ENCODE results near the gene SMAD7.

DNA sequence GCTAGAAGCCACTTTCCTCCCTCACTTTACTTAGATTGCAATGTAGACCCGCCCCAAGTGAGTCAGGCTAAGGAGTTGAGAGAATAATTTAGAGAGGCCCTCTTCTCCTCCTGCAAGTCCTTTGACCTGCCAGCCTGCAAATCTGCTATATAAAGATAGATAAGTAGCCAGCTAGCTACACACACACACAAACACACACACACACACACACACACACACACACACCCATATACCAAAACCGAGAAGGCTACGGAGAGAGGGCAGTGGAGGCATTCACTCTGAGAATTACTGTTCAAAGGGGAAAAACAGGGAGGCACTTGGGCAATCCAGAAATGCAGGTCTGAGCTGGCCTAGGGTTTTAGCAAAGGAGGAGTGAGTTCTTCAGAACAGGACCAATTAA, 23.0 kb upstream of the SMAD7 start:
- TF ChIP-seq, protein P1, sequence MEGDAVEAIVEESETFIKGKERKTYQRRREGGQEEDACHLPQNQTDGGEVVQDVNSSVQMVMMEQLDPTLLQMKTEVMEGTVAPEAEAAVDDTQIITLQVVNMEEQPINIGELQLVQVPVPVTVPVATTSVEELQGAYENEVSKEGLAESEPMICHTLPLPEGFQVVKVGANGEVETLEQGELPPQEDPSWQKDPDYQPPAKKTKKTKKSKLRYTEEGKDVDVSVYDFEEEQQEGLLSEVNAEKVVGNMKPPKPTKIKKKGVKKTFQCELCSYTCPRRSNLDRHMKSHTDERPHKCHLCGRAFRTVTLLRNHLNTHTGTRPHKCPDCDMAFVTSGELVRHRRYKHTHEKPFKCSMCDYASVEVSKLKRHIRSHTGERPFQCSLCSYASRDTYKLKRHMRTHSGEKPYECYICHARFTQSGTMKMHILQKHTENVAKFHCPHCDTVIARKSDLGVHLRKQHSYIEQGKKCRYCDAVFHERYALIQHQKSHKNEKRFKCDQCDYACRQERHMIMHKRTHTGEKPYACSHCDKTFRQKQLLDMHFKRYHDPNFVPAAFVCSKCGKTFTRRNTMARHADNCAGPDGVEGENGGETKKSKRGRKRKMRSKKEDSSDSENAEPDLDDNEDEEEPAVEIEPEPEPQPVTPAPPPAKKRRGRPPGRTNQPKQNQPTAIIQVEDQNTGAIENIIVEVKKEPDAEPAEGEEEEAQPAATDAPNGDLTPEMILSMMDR (conservative IDR thresholded peaks at IDR 0.05) = no peak
- no peak for TF ChIP-seq EZH2 (IDR thresholded peaks at IDR 0.05; ENCODE audit: low read depth)
